GM18499 (cell line): ENCODE measurements around the gene FRMD4A.

Source experiments
- ATAC-seq: cut with Tn5 transposase; IDR thresholded peaks from one replicate; pipeline ENCODE4 v1.9.1; 2021; ENCODE audit warnings: moderate number of reproducible peaks; ENCODE audit not compliant: insufficient read depth, unreplicated experiment

FRMD4A gene

DNA sequence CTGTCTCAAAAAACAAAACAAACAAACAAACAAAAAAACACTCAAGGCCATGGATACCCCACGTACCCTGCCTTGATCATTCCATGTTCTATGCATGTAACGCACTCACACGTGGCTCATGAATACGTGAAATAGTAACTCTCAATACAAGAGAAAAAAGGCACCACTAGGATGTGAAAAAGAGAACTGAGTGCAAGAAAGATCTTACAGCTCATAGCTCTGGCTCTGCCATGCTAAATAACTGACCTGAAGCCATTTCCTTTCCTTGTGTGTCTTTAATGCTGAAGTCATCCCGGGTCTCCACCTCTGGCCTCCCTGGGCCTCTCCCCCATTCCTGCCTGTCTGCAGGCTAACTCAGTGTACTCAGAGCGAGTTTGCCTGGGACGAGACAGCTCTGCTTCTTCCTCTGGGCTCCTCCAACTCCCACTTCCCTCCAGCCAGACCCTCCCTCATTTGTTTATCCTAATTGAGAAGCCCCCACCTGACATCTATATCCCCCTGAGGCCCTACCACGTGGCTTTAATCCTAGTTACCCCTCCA lies 626.7 kb downstream of the FRMD4A start:
- ATAC-seq: no peak

DNA sequence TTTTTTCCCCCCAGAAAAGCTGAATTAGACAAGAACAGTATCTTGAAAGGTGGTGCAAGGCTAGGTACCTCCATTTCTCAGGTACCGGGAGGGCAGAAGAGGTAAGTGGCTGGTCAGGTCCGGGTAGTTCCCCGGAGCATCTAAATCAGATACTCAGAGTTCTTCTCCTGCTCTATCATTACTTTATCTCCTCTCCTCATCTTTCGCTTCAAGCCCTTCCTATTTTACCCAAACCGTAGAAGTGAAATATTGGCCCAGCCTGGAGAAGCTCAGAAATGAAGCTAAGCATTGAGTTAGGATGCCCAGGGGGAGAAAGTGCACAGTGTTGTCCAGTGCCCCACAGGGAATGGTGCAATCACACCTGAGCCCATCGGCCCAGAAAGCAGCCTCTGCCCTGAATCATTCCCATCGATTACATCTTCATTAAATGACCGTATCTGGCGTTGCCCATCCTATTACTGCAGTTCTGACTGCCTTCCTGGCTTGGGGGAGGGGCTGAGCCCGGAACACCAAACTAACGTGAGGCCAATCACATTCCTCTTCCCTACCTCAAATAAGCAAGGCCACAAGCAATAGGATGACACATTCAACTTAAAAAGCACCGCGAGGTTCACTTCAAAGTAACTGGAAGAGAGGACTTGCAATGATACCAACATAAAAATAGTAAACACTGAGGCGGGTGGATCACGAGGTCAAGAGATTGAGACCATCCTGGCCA lies 627.5 kb downstream of the FRMD4A start:
- no peak for ATAC-seq

DNA sequence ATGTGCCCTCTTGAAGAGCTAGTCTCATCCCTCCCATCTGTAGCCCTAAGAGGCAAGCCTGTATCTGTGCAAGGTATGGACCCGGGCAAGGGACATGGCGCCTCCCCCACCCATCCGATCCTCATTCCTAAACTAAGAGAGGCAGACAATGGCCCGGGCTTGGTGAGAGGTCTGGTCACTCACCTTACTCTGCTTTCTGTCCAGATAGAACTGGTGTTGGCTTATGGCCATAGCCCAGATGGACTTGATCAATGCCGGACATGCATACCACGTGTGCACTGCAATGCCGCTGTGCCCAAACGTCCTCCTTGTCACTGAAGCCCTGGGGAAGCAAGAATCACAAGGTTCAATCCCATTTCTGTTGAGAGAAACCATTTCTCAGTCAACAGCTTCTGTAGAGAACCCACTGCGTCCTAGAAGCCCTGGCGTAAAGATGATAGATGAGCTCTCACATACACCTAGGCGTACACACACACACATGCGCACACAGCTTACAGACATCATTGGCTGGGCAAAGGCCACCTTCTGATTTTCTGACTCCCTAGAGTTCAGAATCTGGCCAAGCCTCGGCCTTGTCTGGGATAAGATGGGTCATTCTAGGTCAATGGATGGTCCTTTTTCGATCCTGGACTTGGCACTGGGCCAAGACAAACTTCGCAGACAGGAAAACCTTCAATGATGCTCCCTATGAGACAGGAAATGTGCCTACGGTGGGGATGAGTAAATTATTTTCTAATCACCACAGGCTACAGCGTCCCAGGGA lies 629.4 kb downstream of the FRMD4A start:
- ATAC-seq: no peak

- ATAC-seq: no peak
Measured at GRCh38 chr10:13700473-13701144, 630.1 kb downstream of the FRMD4A start.

GRCh38 chr10:13699216-13699615 lies 631.5 kb downstream of the FRMD4A start:
- no peak for ATAC-seq

GRCh38 chr10:13698217-13698616 lies 632.5 kb downstream of the FRMD4A start:
- no peak for ATAC-seq

GRCh38 chr10:13696071-13696470 lies 634.7 kb downstream of the FRMD4A start:
- no peak for ATAC-seq

DNA sequence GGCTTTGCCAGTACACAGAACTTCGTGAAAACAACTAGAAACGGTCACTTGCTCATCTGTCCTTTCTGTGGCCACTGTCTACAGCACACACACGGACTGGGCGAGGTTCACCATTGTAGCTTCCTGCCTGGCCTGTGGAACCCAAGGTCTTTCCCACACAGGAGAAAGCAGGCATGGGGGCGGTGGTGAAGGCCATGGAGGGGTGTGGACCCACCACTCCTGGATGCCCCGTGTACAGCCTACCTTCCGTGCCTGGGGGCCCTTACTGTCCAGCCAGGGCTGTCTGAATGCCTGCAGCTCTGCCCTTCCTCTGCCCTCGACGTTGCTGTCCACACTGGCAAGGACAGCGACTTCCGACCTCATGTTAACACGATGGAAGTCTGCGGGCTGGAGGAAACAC lies 635.1 kb downstream of the FRMD4A start:
- ATAC-seq: no peak

GRCh38 chr10:13693783-13694700 lies 636.7 kb downstream of the FRMD4A start:
- no peak for ATAC-seq

GRCh38 chr10:13690281-13690825 lies 640.4 kb downstream of the FRMD4A start:
- no peak for ATAC-seq

DNA sequence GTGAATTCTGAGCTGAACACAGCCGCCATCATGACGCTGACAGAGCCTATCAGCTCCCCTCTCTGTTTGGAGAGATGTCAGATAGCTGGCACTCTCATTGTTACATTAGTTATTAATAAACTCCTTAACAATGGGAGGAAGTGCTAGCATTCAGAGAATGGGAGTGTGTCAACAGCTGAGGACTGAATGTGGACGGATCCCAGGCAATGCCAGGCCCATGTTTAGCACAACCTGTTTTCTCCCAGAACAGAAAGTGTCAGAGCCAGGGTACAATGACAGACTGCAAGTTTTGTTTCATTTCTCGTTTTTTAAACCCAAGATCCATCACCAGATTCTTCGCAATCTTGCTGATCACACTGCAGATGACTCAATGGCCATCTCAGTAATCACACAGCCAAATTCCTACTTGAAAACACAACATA lies 644.4 kb downstream of the FRMD4A start:
- no peak for ATAC-seq

GRCh38 chr10:13685885-13686284 lies 644.8 kb downstream of the FRMD4A start:
- ATAC-seq: no peak

DNA sequence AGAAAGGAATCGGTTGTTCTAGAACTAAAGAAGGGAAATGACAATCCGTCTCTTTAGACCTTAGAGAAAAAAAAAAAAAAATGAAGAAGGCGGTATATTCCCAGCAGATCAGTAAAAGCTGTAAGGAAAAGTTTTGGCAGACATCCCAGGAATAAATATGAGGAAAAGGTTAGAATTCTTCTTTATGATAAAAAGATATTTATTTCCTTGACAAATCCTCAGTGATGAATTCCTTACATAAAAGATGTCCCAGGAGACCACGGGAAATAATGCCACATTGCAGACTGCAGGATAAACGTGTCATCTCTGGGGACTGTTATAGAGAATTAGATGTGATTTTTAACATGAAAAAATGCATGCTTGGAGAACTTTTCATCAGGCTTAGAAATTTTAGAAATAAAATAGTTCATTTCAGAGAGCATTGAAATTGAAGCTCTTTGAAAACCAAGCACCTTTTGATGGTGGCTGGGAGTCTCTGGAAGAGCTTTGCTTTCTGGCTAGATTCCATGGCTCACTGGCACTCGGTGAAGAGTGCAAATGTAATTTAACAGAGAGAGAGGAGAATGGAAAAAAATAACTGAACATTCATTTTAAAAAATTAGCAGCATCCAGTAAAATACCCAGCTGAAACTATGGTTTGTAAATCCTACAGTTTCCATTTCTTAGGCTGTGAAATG lies 645.8 kb downstream of the FRMD4A start:
- ATAC-seq: no peak

DNA sequence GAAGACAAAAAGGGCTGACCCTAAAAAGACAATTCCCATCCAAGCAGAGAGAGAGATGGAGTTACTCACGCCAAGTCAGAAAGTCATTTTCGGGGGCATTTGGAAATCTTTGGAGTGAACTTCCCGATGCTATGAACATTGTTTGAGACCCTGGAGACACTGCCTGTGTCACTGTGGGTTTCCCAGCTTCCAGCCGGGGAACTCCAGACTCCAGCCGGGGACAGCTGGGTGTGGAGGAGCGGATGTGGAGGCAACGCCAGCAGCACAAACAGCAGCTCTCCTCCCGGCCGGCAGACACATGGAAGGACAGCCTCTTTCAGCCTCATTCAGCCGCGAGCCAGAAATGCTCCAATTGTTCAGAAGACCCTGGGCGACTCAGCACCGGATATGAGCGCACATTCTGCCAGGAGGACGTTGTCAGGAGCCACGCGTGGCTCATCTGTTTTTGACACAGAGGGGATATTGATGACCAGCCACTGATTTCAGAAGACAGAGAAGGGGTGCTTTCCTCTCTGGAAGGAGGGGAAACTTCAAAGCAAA lies 646.4 kb downstream of the FRMD4A start:
- ATAC-seq: no peak

- ATAC-seq: no peak
Measured at GRCh38 chr10:13683017-13683416, 647.7 kb downstream of the FRMD4A start.

DNA sequence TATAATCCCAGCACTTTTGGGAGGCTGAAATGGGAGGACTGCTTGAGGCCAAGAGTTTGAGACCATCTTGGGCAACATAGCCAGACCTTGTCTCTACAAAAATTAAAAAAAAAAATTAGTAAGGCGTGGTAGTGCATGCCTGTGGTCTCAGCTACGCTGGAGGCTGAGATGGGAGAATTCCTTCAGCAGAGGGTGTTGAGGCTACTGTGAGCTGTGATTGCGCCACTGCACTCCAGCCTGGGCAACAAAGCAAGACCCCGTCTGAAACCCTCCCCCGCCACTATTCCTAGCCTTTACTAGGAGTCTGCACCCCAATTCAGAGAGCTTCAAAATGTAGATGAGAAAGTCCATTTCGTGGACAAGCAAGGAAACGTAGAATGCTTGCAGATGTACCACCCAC lies 648.8 kb downstream of the FRMD4A start:
- no peak for ATAC-seq

DNA sequence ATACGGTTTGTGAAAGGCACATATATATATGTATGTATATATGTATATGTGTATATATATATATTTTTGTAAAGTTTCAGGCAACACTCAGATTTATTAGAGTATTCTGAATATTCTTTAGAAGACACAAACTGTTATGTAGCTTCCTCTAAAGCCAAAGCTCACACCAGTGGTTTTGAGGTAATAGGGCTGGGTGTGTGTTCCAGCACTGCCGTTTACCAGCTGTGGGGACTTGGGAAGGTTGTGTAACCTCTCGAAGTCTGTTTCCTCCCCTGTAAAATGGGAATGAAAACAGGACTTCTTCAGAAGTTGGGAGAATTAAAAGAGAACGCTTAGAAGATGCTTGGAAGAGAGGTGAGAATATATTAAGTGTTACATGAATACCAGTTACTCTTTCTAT lies 649.2 kb downstream of the FRMD4A start:
- ATAC-seq: no peak

DNA sequence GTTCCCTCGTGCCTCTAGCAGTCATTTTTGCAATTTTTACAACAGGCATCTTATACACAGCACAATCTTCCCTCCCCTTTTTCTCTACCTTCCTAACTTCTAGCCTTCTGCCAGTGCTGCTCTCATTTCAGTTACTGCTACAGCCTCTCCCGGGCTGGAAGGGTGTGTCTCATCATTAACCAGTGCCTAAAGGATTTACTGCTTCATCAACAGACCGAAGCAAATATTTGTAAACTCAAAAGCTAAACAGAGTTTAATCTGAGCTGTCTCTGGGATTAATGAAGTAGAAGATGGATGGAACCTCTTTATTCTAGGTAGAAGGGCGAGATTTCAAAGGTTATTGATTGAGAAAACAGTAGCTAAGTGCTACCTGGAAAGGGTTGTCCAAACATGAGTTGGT lies 649.6 kb downstream of the FRMD4A start:
- ATAC-seq: no peak
